T1000 (cell line): ENCODE data around the gene ZNRF3.
"Not testable (repeated sequence)": the region's sequence is repeated elsewhere in the genome, so short reads cannot be mapped to it uniquely, and the experiment has no call there.

ENCODE experiments used
- DNase-seq: peaks from one replicate; lab custom pipeline; 2025; ENCODE audit warnings: mixed read lengths; lab: John Stamatoyannopoulos, UW

ZNRF3 gene

GRCh38 chr22:29065468-29066190 is 182.3 kb downstream of the ZNRF3 start:
- DNase-seq, result no peak

- no peak for DNase-seq
These were observed 186.1 kb downstream of the ZNRF3 start for GRCh38 chr22:29069463-29069862.

GRCh38 chr22:29070490-29070889 is 187.1 kb downstream of the ZNRF3 start:
- no peak for DNase-seq

GRCh38 chr22:29071261-29072045 is 188.1 kb downstream of the ZNRF3 start:
- no peak for DNase-seq

GRCh38 chr22:29072193-29072978 is 189.0 kb downstream of the ZNRF3 start:
- peak; percentile 75 for DNase-seq

- DNase-seq, result no peak
These were observed 189.7 kb downstream of the ZNRF3 start, which contains the start of gene KREMEN1 for GRCh38 chr22:29072979-29073617. Gene KREMEN1 (plus strand): TSS chr22:29073035. CDS start chr22:29073131, 96 bp downstream.

- no peak for DNase-seq
These were observed 190.4 kb downstream of the ZNRF3 start for GRCh38 chr22:29073618-29074275.

GRCh38 chr22:29074276-29074772 is 191.0 kb downstream of the ZNRF3 start:
- DNase-seq, result no peak

- DNase-seq, result no peak
These were observed 194.9 kb downstream of the ZNRF3 start for GRCh38 chr22:29078036-29078868.

GRCh38 chr22:29078869-29079207 is 195.5 kb downstream of the ZNRF3 start:
- DNase-seq, result no peak

GRCh38 chr22:29079218-29079901 is 196.0 kb downstream of the ZNRF3 start:
- DNase-seq, result no peak

- DNase-seq, result peak; percentile 40
These were observed 197.0 kb downstream of the ZNRF3 start for GRCh38 chr22:29080106-29080975.

- DNase-seq, result no peak
These were observed 198.3 kb downstream of the ZNRF3 start for GRCh38 chr22:29081517-29082236.

GRCh38 chr22:29082826-29083545 is 199.6 kb downstream of the ZNRF3 start:
- DNase-seq, result no peak

GRCh38 chr22:29083576-29083932 is 200.2 kb downstream of the ZNRF3 start:
- DNase-seq, result not testable (repeated sequence)

- DNase-seq, result peak; percentile 66
These were observed 200.7 kb downstream of the ZNRF3 start for GRCh38 chr22:29083933-29084591.

GRCh38 chr22:29087012-29087411 is 203.6 kb downstream of the ZNRF3 start:
- no peak for DNase-seq
